GM19240 (cell line): Measurements from ENCODE around the gene TFF3.

Experiments
- DNase-seq: peaks from one replicate; pipeline ENCODE4 v3.0.0; 2011; ENCODE audit warnings: low spot score; ENCODE audit not compliant: insufficient read length

TFF3 gene

DNA sequence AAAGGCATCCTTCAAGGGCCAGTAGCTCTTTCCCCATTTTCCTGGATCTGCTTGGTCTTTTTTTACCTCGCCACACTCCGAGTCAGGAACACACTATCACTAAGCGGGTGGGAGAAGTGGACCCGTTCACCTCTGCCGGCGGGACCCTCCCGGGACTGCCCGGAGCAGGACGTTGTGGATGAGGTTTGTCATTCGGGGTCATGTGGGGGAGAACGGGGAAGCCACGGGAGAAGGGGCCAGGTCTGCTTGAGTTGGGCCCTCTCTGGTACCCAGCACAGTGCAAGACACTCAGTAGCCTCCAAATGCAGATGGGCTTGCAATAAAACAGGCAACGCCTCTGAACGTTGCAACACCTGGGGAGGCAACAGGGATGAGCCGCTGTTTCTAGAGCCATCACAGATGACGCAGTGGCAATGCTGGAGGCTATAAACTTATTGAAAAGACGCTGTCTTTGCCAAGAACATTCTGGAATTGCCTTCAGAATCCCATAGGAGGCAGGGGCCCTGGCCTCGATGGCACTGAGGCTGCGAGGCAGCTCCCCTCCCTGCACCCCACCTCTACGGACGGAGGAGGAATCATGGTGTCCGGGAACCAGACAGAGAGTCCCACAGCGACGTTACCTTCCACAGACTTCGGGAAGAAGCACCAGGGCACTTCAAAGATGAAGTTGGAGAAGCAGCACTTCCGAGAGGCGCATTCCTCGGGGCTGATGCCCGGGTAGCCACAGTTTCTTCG lies 31.8 kb upstream of the TFF3 start:
- DNase-seq, result no peak

DNA sequence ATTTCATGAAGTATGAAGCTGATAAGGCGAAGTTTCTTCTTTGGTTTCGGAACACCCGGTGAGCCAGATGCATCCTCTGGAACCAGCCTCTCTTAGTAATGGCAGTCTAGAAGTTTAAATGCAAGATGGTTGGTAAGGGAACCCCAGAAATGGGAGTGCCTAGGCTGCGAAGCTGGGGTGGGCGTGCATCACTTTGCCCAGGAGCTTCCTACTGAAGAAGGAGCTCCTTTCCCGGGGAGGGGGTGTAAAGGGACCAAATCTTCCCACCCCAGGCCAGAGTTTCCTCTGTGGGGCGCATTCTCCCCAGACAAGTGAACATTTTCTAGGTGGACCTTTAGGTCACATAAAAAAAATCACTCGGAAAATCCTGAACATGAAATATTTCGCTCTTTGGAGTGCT lies 31.2 kb upstream of the TFF3 start:
- no peak for DNase-seq

DNA sequence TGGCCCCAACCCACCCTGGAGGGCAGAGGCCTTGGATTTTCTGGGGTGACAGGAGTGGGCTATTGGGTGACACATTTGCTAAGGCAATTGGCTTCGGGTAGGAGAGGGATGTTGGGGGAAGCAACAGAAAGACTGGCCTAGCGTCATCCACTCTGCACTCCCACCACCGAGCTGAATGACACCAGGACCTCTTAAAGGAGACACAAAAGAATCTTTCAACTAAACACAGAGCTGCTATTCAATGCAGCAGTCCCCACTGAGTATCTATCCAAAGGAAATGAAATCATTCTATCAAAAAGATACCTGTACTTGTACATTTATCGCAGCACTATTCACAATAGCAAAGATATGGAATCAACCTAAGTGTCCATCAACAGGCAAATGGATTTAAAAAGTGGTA lies 29.4 kb upstream of the TFF3 start:
- no peak for DNase-seq

DNA sequence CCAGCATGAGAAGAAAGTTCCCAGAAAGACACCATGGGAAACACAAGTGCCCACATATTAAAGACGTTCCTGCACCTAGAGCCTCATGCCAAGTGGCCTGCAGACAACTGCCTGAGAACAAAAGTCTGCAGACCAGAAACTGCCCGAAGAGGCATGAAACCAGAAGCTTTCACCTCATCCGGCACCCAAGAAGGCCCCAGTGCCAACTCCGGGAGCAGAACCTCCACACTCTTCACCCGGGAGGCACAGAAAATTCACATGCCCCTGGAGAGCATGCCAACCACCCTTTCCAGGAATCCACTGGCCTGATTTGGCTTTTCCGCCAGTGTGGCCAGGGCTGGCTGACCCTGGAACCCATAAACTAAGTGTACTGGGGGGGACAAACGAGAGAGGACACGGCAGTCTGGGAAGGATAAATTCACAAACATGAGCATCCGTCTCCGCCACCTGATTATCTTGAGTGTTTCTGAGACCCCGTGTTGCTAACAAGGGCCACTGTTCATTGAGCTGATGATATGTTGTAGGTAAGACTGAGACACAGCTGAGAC lies 28.8 kb upstream of the TFF3 start:
- no peak for DNase-seq

DNA sequence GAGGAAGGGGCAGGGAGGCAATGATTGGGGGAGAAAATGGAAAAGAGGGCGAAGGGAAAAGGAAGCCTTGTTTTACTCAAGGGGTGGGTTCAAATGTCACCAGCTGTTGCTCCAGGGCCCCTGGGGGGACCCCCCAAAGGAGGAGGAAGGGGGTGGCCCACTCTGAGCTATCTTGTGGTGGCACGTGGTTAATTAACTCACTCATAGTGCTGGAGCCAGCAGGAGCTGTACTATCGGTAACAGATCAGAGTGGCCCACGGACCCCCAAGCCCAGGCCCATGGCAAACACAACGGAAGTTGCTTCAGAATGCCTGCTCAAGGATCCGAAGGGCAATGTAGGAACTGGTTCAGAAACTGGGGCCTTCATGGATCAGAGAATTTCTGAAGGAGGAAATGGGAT lies 28.3 kb upstream of the TFF3 start:
- DNase-seq, result no peak

DNA sequence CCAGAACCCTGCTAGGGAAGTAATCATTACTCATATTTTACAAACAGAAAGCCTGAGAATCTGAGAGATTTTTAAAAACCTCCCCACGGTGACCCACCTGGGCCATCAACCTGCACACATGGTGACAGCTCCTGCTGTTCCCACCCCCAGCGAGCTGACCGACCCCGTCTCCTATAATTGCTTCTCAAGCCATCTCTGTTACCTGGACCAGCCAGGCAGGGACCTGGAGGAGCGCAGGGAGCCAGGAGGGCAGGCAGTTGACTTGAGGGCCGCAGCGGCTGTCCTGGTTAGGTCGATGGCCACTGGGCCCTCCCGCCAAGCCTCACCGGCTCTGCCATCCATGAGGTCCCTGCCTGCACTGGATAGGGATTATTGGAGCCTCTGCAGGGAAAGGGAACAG lies 27.9 kb upstream of the TFF3 start:
- no peak for DNase-seq

DNA sequence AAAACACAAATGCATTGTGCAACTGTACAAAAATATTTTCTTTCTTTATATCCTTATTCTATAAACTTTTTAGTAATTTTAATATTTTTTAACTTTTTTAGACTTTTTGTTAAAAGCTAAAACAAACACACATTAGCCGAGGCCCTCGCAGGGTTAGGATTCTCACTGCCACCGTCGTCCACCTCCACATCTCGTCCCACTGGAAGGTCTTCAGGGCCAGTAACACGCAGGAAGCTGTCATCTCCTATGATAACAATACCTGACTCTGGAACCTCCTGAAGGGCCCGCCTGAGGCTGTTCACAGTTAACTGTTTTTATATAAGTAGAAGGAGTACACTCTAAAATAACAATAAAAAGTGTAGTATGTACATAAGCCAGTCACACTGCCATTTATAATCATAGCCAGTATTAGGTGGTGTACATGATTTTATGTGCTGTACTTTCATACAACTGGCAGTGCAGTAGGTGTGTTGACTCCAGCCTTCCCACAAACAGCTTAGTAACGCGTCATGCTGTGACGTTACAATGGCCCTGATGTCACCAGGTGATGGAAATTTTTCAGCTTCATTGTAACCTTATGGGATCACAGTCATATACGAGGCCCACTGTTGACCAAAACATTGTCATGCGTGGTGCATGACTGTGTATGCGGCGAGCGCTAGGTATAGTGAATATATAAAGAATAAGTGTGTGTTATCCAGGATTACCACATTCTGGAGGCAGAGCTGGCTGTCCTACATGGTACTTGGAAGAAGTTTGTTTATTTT lies 26.8 kb upstream of the TFF3 start:
- DNase-seq, result no peak

DNA sequence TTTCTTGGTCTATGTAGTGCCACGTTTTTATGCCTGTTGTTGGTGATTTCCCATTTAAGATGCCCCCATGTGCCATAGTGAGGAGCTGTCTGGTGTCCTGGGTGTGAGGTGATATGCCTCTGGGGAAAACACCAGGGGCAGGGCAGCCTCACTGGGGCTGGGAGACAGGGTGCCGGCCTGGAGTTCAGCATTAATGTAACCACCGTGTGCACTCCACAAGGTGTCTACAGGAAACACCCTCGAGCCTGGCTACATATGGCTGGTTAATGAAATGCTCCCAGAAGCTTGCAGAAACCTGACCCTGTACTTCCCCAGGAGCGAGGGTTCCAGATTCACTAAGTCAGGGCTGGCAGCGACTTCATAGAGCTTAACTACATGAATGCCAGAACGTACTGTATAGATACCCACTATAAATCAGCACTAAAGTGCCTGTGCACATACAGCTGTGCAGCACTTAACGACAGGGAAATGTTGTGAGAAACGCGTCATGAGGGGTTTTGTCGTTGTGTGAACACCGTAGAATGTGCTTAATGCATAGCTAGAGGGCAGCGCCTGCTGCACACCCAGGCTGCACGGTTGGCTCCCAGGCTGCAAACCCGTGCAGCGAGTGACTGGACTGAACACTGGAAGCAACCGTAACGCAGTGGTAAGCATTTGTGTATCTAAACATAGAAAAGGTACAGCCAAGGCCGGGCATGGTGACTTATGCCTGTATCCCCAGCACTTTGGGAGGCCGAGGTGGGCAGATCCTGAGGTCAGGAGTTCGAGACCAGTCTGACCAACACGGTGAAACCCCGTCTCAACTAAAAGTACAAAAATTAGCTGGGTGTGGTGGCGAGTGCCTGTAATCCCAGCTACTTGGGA lies 25.2 kb upstream of the TFF3 start:
- DNase-seq, result no peak

DNA sequence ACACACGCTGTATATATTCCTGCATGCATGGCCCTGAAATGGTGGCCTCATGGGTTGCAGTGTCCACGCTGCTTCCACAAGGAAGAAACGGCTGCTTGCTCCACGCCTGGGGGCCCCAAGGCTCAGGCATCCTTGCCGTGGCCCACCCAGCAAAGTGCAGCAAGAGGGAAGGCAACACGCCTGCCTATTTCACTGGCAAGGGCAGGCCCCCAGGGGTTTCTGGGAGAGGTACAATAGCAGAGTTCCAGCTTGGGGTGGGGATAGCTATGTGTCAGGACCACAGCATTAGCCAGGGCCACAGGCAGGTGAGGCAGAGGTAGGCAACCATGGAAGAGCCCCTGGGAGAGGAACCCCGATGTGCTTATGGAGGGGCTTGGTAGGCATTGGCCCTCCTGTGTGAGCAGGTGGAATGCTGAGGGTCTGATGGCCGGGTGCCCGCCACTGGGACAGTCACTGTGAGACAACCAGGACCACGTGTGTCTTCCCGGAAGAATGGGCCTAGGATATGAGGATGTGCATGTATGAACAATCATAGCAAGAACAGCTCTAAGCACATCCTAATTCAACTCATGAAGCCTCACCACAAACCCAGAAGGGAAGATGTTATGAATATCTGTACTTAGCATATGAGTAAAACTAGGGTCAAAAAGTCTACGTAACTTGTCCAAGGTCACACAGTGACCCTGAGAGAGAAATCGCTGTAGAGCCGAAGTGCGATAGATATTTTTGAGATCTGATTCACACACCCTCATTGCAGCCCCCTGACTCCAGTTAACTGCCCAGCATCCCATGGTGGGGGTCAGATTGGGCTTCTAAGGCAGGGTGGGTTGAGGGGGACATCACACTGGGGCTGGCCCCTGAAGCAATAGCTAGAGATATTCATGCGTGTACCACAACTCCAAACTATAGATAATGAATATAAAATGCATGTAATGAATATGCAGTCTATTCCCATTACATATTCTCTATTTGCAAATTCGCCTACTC lies 23.8 kb upstream of the TFF3 start:
- no peak for DNase-seq

DNA sequence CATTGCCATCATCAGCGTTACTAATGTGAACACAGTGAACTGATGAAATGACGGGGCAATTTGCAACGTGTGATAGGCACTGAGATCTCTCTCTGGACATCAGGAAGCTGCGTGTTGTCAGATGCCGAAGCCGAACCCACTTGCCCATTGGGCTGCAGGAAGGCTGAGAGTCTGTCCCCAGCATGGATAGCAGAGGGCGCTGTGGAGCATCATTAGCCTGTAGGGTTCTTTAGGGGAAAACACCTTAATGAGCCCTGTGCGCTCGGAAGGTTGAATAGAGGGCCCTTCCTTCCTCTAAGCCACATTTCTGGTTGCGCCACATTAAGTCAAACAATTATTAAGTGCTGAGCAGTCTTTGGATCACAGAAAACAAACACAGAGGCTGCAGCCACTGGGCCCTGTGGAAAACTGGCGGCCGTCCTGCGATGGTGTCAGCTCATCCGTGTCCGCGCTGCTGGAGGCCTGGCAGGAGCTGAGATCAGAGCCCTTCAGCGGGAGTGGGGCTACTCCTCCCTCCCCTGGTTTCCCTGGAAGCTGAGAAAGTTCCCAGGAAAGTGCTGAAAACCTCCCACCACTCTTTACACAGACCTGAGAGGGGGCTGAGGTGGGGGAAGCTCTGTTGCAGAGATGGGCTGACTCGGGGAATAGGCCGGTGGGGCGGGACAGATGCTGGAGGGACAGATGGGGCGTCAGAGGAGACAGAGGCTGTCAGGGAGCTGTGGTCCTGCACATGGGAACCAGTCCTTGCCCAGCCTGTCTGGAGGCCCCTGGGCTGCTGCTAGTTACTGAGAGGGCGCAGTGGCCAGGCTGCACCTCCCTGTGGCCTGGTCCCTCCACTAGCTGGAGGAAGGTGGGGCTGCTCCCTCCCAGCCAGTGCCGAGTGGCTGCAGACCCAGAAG lies 22.9 kb upstream of the TFF3 start:
- no peak for DNase-seq

DNA sequence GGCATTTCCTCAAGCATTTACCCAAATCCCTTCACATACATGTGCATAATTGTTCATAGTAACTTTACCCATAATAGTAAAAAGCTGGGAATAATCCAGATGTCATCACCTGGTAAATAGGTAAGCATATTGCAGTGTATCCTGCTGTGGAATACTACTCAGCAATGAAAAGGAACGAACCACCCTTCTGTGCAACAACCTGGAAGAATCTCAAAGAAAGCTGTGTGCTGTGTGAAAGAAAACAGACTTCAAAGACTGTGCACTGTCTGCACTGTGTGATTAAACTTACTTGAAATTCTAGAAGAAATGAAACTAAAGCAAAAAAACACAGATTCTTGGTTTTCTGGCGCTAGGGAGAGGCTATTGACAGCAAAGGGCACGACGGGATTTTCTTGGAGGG lies 22.1 kb upstream of the TFF3 start:
- no peak for DNase-seq

DNA sequence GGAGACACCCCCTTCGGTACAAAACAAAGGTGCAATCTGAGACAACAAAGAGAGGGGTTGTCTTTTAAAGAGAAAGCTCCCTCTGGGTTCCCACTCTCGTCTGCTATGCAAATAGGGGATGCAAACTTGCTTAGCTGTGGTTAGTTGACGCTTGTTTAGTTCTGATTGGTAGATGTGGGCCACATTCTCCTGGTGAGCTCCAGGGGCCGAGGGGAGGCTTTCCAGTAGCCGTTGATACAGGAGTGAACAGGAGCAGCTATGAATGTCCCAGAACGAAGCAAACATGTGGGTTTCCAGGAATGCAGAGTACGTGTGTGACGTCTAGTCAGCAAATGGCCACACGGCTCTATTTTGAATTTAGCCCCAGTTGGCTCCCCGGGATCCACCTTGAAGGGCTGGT lies 20.8 kb upstream of the TFF3 start:
- DNase-seq, result no peak

DNA sequence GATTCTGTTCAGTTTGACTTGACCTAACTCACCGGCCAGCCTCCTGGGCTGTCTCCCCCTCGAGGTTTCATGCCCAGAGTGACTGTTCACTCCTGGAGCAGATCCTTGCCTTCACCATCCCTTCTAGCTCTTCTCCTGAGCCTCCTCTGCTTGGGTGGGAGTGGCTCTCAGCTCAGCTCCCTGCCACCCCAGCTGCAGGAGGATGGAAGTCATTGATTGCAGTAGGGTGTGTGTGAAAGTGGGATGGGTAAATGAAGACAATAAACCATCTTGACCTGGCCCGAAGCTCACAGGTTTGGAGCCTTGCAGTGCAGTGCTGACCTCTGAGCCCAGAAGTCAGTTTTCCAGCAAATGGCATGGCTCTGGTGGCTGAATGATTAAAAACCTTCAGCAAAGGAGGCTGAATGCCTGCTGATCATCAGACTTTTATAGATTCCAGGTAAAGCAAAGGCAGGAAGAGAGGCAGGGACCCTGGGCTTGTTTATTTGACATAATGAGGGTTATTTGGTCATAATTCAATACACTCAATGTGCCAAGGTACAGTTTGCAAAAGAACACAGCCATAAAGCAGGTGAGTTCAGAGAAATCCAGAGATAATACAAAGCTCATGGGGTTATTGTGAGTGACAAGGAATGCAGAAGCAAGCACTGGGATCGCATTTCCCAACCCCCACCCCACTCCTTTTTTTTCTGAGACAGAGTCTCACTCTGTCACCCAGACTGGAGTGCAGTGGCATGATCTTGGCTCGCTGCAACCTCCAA lies 17.5 kb upstream of the TFF3 start:
- no peak for DNase-seq

DNA sequence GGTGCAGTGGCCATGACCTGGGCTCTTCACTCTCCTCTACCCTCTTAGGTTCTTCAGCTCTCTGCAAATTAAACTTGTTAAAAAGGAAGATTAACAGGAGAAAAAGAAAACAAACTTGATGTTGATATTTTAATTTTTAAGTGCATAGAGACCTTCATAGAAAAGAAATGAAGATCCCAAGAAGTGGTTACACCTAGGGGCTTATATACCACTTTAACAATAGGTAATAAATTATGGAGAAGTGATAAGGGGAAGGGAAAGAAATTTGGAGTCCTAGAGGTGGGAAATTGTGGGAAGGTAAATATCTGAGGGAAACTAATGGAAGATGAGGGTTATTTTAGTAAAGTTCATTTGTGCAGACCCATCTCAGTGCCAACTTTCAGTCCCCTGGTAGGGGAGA lies 16.5 kb upstream of the TFF3 start:
- DNase-seq, result no peak

DNA sequence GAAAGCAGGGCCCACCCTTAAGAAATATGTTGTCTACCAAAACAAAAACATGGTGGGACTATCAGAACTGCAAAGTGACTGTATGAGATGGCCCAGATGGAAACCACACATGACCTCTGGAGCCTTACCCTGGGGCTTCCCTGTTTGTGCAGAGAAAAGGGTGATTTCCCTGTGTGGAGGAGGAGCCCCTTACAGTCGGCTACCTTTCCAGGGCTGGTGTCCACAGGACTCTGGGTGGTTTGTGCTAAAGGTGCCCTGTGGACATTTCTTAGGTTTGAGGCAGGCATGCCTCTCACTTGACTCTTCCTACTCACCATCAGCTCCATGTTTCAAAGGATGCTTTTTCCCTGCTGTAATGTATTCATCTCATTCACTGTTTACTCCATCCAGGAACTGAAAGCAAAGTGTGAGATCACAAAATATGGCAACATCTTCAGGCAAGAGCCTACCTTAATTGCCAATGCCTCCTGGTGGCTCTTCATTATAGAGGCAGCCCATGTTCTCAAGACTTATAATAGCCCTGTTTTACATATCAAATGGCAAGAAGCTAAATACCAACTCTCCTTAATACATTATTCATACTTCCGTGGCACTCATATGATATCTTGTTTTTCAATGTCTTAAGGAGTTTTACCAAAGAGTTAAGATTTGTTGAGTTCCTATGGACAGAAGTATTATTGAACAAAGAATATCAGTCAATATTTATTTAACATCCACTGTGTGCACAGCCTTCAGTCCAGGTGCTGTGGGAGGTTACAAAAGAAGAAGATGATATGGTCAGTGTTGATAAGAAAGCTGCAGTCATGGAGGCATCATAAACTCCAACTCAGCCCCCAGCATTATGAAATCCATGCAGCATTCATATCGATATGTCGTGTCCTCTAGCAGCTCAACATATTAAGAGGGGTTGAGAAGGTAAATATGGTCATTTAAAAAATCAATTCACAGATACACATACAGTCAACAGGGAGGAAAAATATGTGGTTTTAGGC lies 15.5 kb upstream of the TFF3 start:
- no peak for DNase-seq

DNA sequence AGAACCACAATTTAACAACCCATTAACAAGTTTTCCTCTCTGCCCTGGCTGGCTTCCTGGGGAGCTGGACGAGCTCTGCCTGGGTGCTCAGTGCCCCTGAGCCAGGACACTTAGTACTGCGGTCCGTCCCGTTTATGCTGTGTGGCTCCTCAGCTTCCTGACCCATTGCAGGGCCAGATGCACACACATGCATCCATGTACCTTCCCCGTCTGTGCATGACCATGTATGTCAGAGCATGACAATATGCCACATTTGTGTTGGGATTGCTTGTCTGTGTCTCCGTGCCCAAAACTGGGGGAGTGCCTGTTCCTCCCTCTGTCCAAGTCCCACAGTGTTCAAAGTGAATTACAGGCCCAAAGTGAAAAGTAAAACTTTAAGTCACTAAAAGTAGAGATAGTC lies 9.7 kb upstream of the TFF3 start:
- no peak for DNase-seq

DNA sequence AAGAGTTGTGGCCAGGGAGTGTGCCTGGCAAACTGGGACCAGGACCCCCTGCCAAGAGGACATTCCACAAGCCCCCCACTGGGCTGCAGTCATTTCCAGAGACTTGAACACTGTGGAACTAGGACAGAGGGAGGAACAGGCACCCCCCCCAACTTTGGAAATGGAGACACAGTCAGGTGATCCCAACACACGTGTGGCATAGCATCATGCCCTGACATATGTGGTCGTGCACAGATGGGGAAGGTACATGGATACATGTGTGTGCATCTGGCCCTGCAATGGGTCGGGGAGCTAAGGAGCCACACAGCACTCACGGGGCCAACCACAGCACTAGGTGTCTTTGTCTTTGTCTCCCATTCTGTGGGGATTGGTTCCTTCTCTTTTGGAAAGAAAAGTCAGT lies 6.6 kb upstream of the TFF3 start:
- no peak for DNase-seq

DNA sequence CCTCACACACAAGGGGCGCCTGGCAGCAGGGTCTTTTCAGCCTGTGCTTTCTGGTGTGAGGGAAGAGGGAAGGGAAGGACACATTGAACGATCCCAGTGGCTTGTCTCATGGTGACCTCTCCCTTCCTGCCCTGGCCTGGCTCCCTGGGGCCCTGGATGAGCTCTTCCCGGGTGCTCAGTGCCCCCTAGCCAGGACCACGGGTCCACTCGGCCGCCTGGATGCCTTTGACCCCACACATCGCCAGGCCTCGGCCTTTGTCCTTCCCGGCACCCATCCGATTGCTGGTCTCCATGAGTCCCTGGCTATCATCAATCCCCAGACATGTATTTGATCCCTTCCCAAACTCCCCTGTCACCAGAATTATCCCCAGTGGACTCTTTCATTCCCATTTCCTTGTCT lies 6.0 kb upstream of the TFF3 start:
- DNase-seq, result no peak
